Measurements from ENCODE around the gene NTN5.

DNA sequence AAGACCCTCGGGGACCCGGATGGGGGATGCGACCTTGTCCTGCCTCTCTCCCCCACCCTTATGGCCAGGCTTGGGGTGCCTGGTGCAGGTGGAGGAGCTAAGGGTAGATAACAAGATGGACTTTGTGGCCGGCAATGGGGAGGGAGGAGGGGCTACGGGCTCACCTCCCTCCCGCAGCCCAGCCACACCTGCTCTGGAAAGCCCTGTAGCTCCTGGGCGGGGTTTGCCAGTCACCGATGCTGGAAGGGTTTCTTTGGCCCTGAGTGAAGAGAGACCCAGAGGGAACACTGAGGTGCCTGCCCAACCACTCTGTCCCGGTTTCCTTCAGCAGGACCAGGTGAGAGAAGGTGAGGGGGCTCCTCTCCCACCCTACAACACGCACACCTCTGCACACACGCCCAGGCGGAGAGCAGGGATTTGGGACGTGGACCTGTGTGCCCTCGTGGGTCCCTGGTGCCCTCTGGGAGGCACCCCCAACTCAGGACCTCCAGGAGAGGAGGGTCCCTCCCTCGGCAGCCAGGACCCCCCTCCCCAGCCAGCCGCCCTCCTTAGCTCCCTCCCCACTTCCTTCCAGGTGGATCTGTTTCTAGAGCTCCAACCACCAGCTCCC, 23.0 kb upstream of the NTN5 start, which contains the start of gene FUT2:
- no peak for TF ChIP-seq GATA3 (IDR thresholded peaks at IDR 0.05; ENCODE audit: low read depth, low read length)
- TF ChIP-seq GATA2 (IDR thresholded peaks at IDR 0.05; ENCODE audit: low read depth, low read length), result no peak
